ENCODE data around the gene MT1E. TPM values are rescaled to one million over a fixed set of nuclear protein-coding genes. Genes with fewer than 3 reads are reported as not detected.

MT1E gene
- total RNA-seq, 1 experiment from 2014 or later: 25.9 TPM

GRCh38 chr16:56657555-56658326 is 32.2 kb downstream of the MT1E start, which contains the start of gene MT1F:
Gene MT1F (plus strand): TSS chr16:56657959. CDS start chr16:56658059, 100 bp downstream.
- Histone ChIP-seq H3K27ac (ENCODE audit: insufficient read length, low read depth, low read length) (no peak within 1 kb of the TSS), H4K20me1 (ENCODE audit: control insufficient read depth, insufficient read depth, insufficient read length) (no peaks in the 10 kb centered on the region), H3K9ac (ENCODE audit: extremely low read depth, insufficient read length, low read length) (no peak within 1 kb of the TSS), H3K56ac (ENCODE audit: insufficient read length, low read depth, low read length) (no peak within 1 kb of the TSS), H2BK20ac (ENCODE audit: low read depth, low read length, poor library complexity, severe bottlenecking) (no peak within 1 kb of the TSS), H2BK15ac (ENCODE audit: low read depth, low read length) (no peak within 1 kb of the TSS), H2AFZ (ENCODE audit: low read length) (no peak within 1 kb of the TSS), H3K23ac (ENCODE audit: insufficient read length, low read depth, low read length) (no peak within 1 kb of the TSS), H3K27me3 (ENCODE audit: insufficient read depth, low read length) (peaks cover 27% of the 10 kb centered on the region; the same call in 1 of the 2 replicates), H3K14ac (ENCODE audit: insufficient read depth, low read length) (no peak within 1 kb of the TSS), H3K18ac (ENCODE audit: insufficient read length, low read depth, low read length) (no peak within 1 kb of the TSS), H2BK120ac (ENCODE audit: low read depth, low read length, poor library complexity, severe bottlenecking) (no peak within 1 kb of the TSS), H3K4me2 (ENCODE audit: insufficient read depth, insufficient read length, low read length) (peak within 1 kb of the TSS; percentile 81), H3K4ac (ENCODE audit: low read depth, low read length) (no peak within 1 kb of the TSS), H2BK5ac (ENCODE audit: insufficient read length, low read length) (no peak within 1 kb of the TSS), H4K91ac (ENCODE audit: insufficient read length, low read depth, low read length) (no peak within 1 kb of the TSS), H3K79me2 (ENCODE audit: insufficient read depth, low read length) (no peaks in the 10 kb centered on the region), H3K4me1 (ENCODE audit: insufficient read depth, low read length) (peaks cover 2% of the 10 kb centered on the region; the same call in 1 of the 2 replicates), H4K8ac (replicated peaks; ENCODE audit: insufficient read length, low read depth, low read length) (no peak within 1 kb of the TSS), H3K9me3 (ENCODE audit: control insufficient read depth, low read depth, low read length) (no peaks in the 10 kb centered on the region), H2AK5ac (ENCODE audit: insufficient read length, low read length) (no peak within 1 kb of the TSS), H4K5ac (ENCODE audit: insufficient read length, low read depth, low read length) (no peak within 1 kb of the TSS), H3T11ph (ENCODE audit: low read length) (no peak within 1 kb of the TSS), H2BK12ac (ENCODE audit: insufficient read length, low read depth, low read length) (no peak within 1 kb of the TSS), H3K79me1 (ENCODE audit: insufficient read depth, low read depth, low read length, poor library complexity, severe bottlenecking) (no peaks in the 10 kb centered on the region), H3K23me2 (ENCODE audit: insufficient read length, low read depth, low read length, poor library complexity, severe bottlenecking) (peaks cover 6% of the 10 kb centered on the region)
- peak within 1 kb of the TSS; percentile 84 to 91 for H3K4me3 Mint-ChIP-seq
- no peaks in the 10 kb centered on the region for H3K9me3 Mint-ChIP-seq
- WGBS (ENCODE audit: extremely low coverage, insufficient read length, low lambda C conversion rate): no CpG with 5 or more reads among the region's 46 CpGs
- H3K36me3 Mint-ChIP-seq (ENCODE audit: insufficient read depth in 1 of 3, low read depth in 3 of 3): no peaks in the 10 kb centered on the region
- peaks cover 19 to 22% of the 10 kb centered on the region in 2 experiments for H3K4me1 Mint-ChIP-seq
- peak within 1 kb of the TSS in 1 of 3 experiments; percentile 70; a peak in 2 of 7 replicates for H3K27ac Mint-ChIP-seq
- peak; percentile 96 for DNase-seq
- TF ChIP-seq CTCF (conservative IDR thresholded peaks at IDR 0.05): 0 out of 3 replicates have a peak, but pooled peaks have one; percentile 11
- peaks cover 78% of the 10 kb centered on the region for H3K27me3 Mint-ChIP-seq (ENCODE audit: low read depth)

All from H9 (cell line).